Right atrium auricular region (tissue), 2 donors: ENCODE results near the gene SLC7A4. TPM values are rescaled to one million over a fixed set of nuclear protein-coding genes. Genes with fewer than 3 reads are reported as not detected.

Source experiments
- DNase-seq: peaks from one replicate; pipeline ENCODE4 v3.0.0-alpha.2; 2019; ENCODE audit warnings: low spot score
- H3K27ac ChIP-seq, 2 donors: fragments of 200-600 bp; sonication (generic); 1 replicate in 1 of 2; 2 replicates in 1 of 2; pipeline ENCODE4 v1.5.1; 2016 to 2019
- H3K27me3 ChIP-seq, 2 donors: fragments of 200-600 bp; sonication (generic); one replicate each; pipeline versions ENCODE4 v1.5.1 to v1.6.0; 2017 to 2019
- H3K36me3 ChIP-seq: fragments of 200-600 bp; sonication (generic); one replicate; pipeline ENCODE4 v1.5.1; 2016
- H3K4me1 ChIP-seq, 2 donors: fragments of 200-600 bp; sonication (generic); one replicate each; pipeline versions ENCODE4 v1.5.1 to v1.6.0; 2017 to 2019
- H3K4me3 ChIP-seq, 2 donors: fragments of 200-600 bp; sonication (generic); 1 replicate in 1 of 2; 2 replicates in 1 of 2; pipeline ENCODE4 v1.5.1; 2017 to 2019; ENCODE audit warnings: mild to moderate bottlenecking in 1 of 2, moderate library complexity in 1 of 2
- H3K9me3 ChIP-seq, 2 donors: fragments of 200-600 bp; sonication (generic); one replicate each; pipeline ENCODE4 v1.5.1; 2019
- CTCF ChIP-seq, 2 donors: fragments of 200-600 bp; sonication (generic); IDR thresholded peaks; one replicate each; pipeline ENCODE4 v1.5.1; 2019; ENCODE audit warnings: antibody characterized with exemption in 2 of 2
- total RNA-seq, 2 donors: library from RNA; depleted of rRNA; stranded (reverse); fragments of >200 nt; gene quantifications; one replicate each; pipeline ENCODE4 v1.1.0, GENCODE V29; 2016

SLC7A4 gene
- total RNA-seq, 2 donors from 2014 or later, result 1.9 to 5.0 TPM

GRCh38 chr22:20985720-20986119 is 46.6 kb downstream of the SLC7A4 start:
- H3K9me3 ChIP-seq, result no peaks in the 10 kb centered on the region
- no peak overlapping the region for H3K27ac ChIP-seq
- H3K36me3 ChIP-seq, result peaks cover 12% of the 10 kb centered on the region
- H3K27me3 ChIP-seq, result no peaks in the 10 kb centered on the region
- no peak for DNase-seq
- peaks cover 0 to 25% of the 10 kb centered on the region in 2 donors for H3K4me1 ChIP-seq
- TF ChIP-seq CTCF (IDR thresholded peaks at IDR 0.05), result no peak
- H3K4me3 ChIP-seq, result no peak overlapping the region

- Histone ChIP-seq H3K4me1 (peaks cover 0 to 41% of the 10 kb centered on the region in 2 donors), H3K4me3 (peak overlapping the region; percentile 82 to 83), H3K9me3 (peaks cover 0 to 8% of the 10 kb centered on the region in 2 donors), H3K27me3 (no peaks in the 10 kb centered on the region), H3K36me3 (peaks cover 8% of the 10 kb centered on the region), H3K27ac (no peak overlapping the region)
- DNase-seq, result no peak
- no peak for TF ChIP-seq CTCF (IDR thresholded peaks at IDR 0.05)
Measured at GRCh38 chr22:20983081-20983771, 49.1 kb downstream of the SLC7A4 start.

GRCh38 chr22:20982563-20982882 is 49.8 kb downstream of the SLC7A4 start:
- H3K36me3 ChIP-seq, result peaks cover 7% of the 10 kb centered on the region
- TF ChIP-seq CTCF (IDR thresholded peaks at IDR 0.05), result no peak
- peaks cover 0 to 41% of the 10 kb centered on the region in 2 donors for H3K4me1 ChIP-seq
- H3K27ac ChIP-seq, result peak overlapping the region; percentile 93 to 95
- H3K9me3 ChIP-seq, result peaks cover 0 to 10% of the 10 kb centered on the region in 2 donors
- no peaks in the 10 kb centered on the region for H3K27me3 ChIP-seq
- peak overlapping the region; percentile 82 to 83 for H3K4me3 ChIP-seq
- no peak for DNase-seq

- peak; percentile 81 for DNase-seq
- Histone ChIP-seq H3K4me3 (peak within 1 kb of the TSS; percentile 82 to 83), H3K36me3 (peaks cover 3% of the 10 kb centered on the region), H3K4me1 (peaks cover 0 to 41% of the 10 kb centered on the region in 2 donors), H3K9me3 (peaks cover 0 to 10% of the 10 kb centered on the region in 2 donors), H3K27me3 (no peaks in the 10 kb centered on the region), H3K27ac (peak within 1 kb of the TSS; percentile 93 to 95)
- TF ChIP-seq CTCF (IDR thresholded peaks at IDR 0.05), result peak; percentile 53 to 82
Measured at GRCh38 chr22:20981787-20982562, 50.4 kb downstream of the SLC7A4 start, which contains the start of gene LZTR1. Gene LZTR1 (plus strand): TSS chr22:20982297. CDS start chr22:20982372, 75 bp downstream.

- peaks cover 0 to 10% of the 10 kb centered on the region in 2 donors for H3K9me3 ChIP-seq
- peak overlapping the region; percentile 93 to 95 for H3K27ac ChIP-seq
- no peak for DNase-seq
- peak overlapping the region; percentile 82 to 83 for H3K4me3 ChIP-seq
- H3K36me3 ChIP-seq, result no peaks in the 10 kb centered on the region
- TF ChIP-seq CTCF (IDR thresholded peaks at IDR 0.05), result no peak
- no peaks in the 10 kb centered on the region for H3K27me3 ChIP-seq
- peaks cover 0 to 41% of the 10 kb centered on the region in 2 donors for H3K4me1 ChIP-seq
Measured at GRCh38 chr22:20980938-20981722, 51.2 kb downstream of the SLC7A4 start.
